HG03159 (cell line): ENCODE data around the gene DEFB123.
"Not testable (repeated sequence)": the region's sequence is repeated elsewhere in the genome, so short reads cannot be mapped to it uniquely, and the experiment has no call there.

ENCODE experiments used
- ATAC-seq: cut with Tn5 transposase; IDR thresholded peaks from one replicate; pipeline ENCODE4 v1.9.1; 2021; ENCODE audit warnings: mild to moderate bottlenecking, moderate library complexity; ENCODE audit not compliant: unreplicated experiment

DEFB123 gene

DNA sequence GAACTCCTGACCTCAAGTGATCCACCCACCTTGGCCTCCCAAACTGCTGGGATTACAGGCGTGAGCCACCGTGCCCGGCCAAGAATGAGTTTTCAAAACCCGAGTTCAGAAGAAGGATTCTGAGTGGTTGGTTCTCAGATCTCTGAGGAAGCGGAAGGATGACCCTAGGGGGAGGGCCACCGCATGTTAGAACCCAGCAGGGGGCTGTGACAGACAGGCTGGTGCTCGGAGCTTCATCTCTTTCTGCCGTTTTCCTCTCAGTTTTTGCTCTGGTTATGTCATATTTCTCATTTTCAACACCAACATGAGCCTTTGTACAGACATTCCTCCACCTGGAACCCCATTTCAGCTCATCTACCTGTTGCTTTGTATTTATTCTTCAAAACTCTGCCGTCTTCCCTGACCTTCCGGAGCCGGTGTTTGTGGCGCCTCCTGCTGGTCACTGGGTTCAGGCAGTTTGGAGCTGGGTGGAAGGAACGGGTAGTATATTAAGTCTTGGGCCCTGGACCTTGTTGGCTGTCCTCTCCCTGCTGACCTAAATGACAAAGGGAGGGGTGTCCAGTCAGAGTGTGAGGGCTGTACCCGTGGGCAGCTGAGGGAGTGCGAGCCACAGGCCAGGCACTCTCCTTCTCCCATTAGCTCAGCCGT lies at the start of gene DEFB123:
Gene DEFB123 (plus strand): TSS at position 621 of the 648 bp plus-strand sequence. CDS start 67 bp downstream, outside the sequence.
- no peak for ATAC-seq

DNA sequence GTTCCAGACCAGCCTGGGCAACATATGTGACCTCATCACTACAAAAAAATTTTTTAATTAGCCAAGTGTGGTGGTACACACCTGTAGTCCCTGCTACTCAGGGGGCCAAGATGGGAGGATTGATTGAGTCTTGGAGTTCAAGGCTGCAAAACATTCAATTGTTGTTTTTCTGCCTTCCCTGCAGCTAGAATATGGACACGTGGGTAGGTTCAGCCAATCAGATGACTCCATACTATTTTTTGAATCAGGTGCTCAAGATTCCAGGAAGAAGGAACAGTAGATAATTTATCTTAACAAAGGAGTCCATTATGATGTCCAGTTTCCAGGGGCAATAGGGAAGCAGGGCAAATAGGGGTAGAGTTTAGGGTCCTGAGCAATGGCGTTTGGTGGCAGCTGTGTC lies 47.6 kb upstream of the DEFB123 start:
- no peak for ATAC-seq

DNA sequence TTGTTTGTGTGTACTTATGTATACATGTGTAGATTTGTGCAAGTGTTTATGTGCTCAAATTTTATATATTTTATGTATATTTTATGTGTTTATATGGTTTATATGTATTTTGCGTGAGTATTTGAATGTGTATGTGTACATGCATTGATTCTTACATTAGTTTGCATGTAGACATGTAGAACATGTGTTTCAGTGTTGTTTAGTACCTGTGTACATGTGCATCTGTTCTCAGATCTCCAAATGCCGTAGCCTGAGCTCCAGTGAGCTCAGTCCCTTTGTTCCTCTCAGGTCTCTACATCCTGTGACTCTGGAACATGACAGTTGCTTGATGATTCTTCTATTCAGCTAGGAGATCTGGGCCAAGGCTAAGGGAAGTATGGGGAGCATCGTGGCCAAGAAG lies 45.5 kb upstream of the DEFB123 start:
- no peak for ATAC-seq

DNA sequence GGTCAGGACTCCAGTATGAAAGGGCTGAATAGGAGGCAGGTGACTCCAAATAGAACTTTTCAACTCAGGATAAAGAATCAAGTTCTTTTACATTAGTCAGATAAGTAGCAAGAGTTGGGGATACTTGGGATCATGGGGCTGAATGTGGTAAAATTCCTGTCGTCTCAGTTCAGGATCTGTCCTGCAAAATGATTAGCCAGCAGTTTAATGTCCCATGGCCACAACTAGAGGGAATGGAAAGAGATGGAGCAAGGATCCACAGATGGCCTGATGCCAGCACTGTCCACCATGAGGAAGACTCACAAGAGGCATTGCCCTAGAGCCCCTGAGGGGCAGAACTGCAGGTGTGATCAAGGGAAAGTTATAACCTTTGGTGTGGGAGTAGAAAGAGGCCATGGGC lies 36.5 kb upstream of the DEFB123 start:
- ATAC-seq = no peak

DNA sequence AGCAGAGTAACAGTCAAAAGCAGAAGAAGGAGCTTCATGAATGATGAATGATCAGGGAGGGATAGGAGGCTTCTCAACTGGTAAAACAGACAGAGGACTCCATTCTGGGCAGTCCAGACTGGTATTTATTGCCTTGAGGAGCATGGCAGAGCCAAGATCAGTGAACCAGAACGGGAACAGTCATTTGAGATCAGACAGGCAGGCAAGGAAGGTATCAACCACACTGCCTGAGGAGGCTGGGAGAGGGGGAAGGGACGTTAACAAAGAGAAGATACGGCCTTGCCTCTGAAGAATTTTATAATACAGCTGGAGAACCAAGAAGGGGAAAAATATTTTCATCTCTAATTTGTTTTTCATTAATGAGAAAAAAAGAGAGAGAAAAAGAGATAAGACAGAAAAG lies 34.3 kb upstream of the DEFB123 start, which contains the start of gene DEFB121:
Gene DEFB121 (minus strand): TSS at position 101 of the 400 bp plus-strand sequence. CDS start 63 bp downstream, at position 38.
- no peak for ATAC-seq

DNA sequence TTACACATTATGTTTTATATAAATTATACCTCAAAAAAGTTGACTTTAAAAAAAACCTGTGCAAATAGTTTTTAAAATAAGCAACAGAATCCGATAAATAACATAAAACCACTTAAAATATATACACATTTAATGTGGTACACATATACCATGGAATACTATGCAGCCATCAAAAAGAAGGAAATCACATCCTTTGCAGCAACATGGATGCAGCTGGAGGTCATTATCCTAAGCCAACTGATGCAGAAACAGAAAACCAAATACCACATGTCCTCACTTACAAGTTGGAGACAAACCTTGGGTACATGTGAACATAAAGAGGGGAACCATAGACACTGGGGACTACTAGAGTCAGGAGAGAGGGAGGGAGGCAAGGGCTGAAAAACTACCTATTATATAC lies 30.4 kb upstream of the DEFB123 start:
- no peak for ATAC-seq

DNA sequence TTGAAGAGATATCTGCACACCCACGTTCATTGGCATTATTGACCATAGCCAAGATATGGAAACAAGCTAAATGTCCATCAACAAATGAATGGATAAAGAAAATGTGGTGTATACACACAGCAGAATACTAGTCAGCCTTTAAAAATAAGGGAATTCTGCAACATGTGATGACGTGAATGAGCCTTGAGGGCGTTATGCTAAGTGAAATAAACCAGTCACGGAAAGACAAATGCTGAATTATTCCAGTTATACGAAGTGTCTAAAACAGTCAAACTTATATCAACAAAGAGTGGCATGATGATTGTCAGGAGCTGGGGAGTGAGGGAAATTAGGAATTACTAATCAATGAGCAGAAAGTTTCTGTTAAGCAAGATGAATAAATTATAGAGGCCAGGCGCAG lies 26.1 kb upstream of the DEFB123 start:
- ATAC-seq = no peak

GRCh38 chr20:31415653-31416052 lies 24.8 kb upstream of the DEFB123 start:
- ATAC-seq = no peak

- ATAC-seq = no peak
These were observed 22.1 kb upstream of the DEFB123 start for GRCh38 chr20:31418307-31418706.

- ATAC-seq = no peak
These were observed 14.6 kb upstream of the DEFB123 start for GRCh38 chr20:31425797-31426196.

DNA sequence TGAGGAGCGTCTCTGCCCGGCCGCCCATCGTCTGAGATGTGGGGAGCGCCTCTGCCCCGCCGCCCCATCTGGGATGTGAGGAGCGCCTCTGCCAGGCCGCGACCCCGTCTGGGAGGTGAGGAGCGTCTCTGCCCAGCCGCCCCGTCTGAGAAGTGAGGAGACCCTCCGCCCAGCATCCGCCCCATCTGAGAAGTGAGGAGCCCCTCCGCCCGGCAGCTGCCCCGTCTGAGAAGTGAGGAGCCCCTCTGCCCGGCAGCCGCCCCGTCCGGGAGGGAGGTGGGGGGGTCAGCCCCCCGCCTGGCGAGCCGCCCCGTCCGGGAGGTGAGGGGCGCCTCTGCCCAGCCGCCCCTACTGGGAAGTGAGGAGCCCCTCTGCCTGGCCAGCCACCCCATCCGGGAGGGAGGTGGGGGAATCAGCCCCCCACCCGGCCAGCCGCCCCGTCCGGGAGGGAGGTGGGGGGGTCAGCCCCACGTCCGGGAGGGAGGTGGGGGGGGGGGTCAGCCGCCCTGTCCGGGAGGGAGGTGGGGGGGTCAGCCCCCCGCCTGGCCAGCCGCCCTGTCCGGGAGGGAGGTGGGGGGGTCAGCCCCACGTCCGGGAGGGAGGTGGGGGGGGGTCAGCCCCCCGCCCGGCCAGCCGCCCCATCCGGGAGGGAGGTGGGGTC lies 13.4 kb upstream of the DEFB123 start:
- ATAC-seq = not testable (repeated sequence)

DNA sequence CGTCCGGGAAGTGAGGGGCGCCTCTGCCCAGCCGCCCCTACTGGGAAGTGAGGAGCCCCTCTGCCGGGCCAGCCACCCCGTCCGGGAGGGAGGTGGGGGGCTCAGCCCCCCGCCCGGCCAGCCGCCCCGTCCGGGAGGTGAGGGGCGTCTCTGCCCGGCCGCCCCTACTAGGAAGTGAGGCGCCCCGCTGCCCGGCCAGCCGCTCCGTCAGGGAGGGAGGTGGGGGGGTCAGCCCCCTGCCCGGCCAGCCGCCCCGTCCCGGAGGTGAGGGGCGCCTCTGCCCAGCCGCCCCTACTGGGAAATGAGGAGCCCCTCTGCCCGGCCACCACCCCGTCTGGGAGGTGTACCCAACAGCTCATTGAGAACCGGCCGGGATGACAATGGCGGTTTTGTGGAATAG lies 12.9 kb upstream of the DEFB123 start:
- not testable (repeated sequence) for ATAC-seq

GRCh38 chr20:31430568-31431115 lies 9.8 kb upstream of the DEFB123 start:
- ATAC-seq = no peak

DNA sequence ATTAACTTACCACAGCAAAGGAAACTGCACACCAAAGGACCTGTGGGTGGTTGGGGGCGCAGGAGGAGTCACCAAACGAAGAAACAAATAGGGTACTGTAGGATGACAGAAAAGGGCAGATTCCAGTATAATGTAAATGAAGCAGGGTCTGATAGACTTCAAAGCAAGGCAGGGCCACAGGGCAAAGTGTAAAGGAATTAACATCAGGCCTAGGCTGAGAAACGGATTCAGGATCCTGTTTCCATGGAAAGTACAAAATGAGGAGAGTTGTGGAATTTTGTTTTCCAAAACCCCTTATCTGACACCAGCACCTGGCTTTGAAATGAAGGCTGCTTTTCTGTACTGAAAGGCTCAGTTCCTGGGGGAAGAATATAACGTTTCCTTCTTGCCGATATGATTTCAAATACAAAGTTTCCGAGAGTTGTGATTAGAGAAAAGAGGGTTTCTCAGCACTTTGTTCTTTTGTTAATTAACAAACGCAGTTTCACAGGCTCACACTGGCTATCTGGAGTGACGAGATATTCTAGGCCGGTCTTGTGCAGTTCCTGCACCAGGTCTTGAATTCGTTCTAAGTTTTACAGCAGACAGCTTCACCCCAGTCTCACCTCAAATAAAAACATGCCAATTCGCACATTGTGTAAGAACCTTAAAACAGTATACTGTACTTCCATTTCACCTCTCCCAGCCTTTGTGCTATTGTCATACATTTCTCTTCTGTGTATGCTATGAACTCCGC lies 5.8 kb downstream of the DEFB123 start:
- ATAC-seq = no peak

GRCh38 chr20:31449511-31450414 lies 9.3 kb downstream of the DEFB123 start:
- ATAC-seq = no peak

DNA sequence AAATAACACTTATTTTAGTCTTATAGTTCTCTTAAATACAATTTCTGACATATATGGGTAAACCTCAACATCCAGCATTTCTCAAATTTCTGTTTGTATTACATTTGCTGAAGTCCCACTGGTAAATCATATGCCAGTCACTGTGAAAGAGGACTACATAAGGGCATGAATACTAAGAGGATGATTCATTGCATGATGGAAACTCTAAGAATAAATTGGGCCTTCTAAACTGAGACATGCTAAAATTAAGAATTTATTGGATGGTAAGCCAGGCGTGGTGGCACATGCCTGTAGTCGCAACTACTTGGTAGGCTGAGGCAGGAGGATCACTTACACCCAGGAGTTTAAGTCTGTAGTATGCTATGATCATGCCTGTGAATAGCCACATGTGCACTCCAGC lies 12.1 kb downstream of the DEFB123 start:
- no peak for ATAC-seq

- no peak for ATAC-seq
These were observed 13.9 kb downstream of the DEFB123 start for GRCh38 chr20:31454361-31454760.

DNA sequence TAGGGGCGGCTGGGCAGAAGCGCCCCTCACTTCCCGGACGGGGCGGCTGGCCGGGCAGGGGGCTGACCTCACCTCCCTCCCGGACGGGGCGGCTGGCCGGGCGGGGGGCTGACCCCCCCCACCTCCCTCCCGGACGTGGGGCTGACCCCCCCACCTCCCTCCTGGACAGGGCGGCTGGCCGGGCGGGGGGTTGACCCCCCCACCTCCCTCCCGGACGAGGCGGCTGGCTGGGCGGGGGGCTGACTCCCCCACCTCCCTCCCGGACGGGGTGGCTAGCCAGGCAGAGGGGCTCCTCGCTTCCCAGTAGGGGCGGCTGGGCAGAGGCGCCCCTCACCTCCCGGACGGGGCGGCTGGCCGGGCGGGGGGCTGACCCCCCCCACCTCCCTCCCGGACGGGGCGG lies 30.5 kb downstream of the DEFB123 start:
- not testable (repeated sequence) for ATAC-seq

GRCh38 chr20:31472395-31473330 lies 32.2 kb downstream of the DEFB123 start:
- no peak for ATAC-seq
